Heart left ventricle (tissue), 13 donors: ENCODE measurements around the gene IFIH1.

Experiments used
- POLR2A ChIP-seq, 2 donors: fragments of 450-650 bp; IDR thresholded peaks; one replicate each; pipeline ENCODE4 v1.6.1; 2017; ENCODE audit warnings: antibody characterized with exemption in 2 of 2, mild to moderate bottlenecking in 2 of 2, moderate library complexity in 2 of 2
- TF ChIP-seq, protein P1 (sequence below), 12 donors: fragments of 200-600 bp; sonication (generic) in 4 of 12; IDR thresholded peaks; one replicate each; pipeline versions ENCODE4 v1.5.0 to v1.8.0; 2018 to 2022; ENCODE audit warnings: antibody characterized with exemption in 12 of 12, mild to moderate bottlenecking in 5 of 12
- donor health status: ischemic (EF 13 %, LVEDD 7.1; RV severe dilation, severe dysfunction).
- donor health status: DM: no; HTN: yes; CAD: no.
- donor health status: DM: no; HTN: no; CAD: no.
- donor health status: ischemic (EF 25% LVEDD 6.9; RV normal size, moderate dysfunction).
- donor health status: ischemic (EF 25% LVEDD 5.7; RV mildly dilated, moderate dysfunction).
- donor health status: ischemic (EF 35%, LVEDD 5.7; RV mildly dilated, moderate dysfunction).
- donor health status: nonischemic (EF 11% LVEDD 7.7; RV severe dilation, severe dysfunction).
- donor health status: DM: yes; HTN: yes; CAD: no.
- donor health status: PGD.
- donor health status: ischemic (EF 29% LVEDD 5.4; RV normal size, mild dysfunction).
- donor health status: nonischemic (EF 23%, LVEDD 6.1; RV moderate dilation, normal function).

- TF ChIP-seq, protein P1, sequence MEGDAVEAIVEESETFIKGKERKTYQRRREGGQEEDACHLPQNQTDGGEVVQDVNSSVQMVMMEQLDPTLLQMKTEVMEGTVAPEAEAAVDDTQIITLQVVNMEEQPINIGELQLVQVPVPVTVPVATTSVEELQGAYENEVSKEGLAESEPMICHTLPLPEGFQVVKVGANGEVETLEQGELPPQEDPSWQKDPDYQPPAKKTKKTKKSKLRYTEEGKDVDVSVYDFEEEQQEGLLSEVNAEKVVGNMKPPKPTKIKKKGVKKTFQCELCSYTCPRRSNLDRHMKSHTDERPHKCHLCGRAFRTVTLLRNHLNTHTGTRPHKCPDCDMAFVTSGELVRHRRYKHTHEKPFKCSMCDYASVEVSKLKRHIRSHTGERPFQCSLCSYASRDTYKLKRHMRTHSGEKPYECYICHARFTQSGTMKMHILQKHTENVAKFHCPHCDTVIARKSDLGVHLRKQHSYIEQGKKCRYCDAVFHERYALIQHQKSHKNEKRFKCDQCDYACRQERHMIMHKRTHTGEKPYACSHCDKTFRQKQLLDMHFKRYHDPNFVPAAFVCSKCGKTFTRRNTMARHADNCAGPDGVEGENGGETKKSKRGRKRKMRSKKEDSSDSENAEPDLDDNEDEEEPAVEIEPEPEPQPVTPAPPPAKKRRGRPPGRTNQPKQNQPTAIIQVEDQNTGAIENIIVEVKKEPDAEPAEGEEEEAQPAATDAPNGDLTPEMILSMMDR (IDR thresholded peaks at IDR 0.05) = no peak
- TF ChIP-seq POLR2A (IDR thresholded peaks at IDR 0.05) = no peak
Measured at GRCh38 chr2:162258686-162259085, 59.8 kb downstream of the IFIH1 start.
